Fibroblast of villous mesenchyme (primary cell): ENCODE measurements around the gene GALNT5. TPM values are rescaled to one million over a fixed set of nuclear protein-coding genes. Genes with fewer than 3 reads are reported as not detected.
"Not testable (repeated sequence)": the region's sequence is repeated elsewhere in the genome, so short reads cannot be mapped to it uniquely, and the experiment has no call there.

Experiments used
- DNase-seq: peaks from one replicate; pipeline ENCODE4 v3.0.0-alpha.2; 2010; ENCODE audit warnings: low read depth
- H3K4me3 ChIP-seq: 2 replicates; pipeline ENCODE4 v1.5.1; 2011; ENCODE audit warnings: low read depth, mild to moderate bottlenecking, low read length
- total RNA-seq: library from RNA; depleted of rRNA; stranded (reverse); fragments of >200 nt; gene quantifications from 2 replicates; pipeline ENCODE4 v1.2.3, GENCODE V29; 2012
- TF ChIP-seq, protein P1 (sequence below): IDR thresholded peaks from 2 replicates; pipeline ENCODE4 v1.5.1; 2012; ENCODE audit warnings: low read depth, mild to moderate bottlenecking, low read length; ENCODE audit not compliant: insufficient read depth

GALNT5 gene
- total RNA-seq, 1 donor = 17.3 TPM

DNA sequence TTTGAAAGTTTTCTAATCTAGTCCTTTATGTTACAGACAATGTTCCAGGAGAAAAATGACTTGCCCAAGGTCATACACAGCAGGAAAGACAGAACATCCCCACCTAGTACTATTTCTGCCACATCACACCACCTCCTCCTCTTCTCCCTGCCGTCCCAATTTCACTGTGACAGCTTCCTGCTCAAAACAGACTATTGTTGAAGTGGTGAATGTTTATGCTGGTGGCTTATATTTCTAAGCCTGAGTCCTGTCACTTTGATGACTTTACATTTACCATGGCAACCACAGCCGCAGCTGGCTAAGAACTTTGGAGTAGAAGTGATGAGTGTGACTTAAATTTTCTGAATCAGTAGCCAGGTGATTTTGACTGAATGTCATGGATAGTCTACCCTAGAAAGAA is 10.0 kb downstream of the GALNT5 start:
- DNase-seq = no peak
- H3K4me3 ChIP-seq = no peak overlapping the region
- TF ChIP-seq, protein P1, sequence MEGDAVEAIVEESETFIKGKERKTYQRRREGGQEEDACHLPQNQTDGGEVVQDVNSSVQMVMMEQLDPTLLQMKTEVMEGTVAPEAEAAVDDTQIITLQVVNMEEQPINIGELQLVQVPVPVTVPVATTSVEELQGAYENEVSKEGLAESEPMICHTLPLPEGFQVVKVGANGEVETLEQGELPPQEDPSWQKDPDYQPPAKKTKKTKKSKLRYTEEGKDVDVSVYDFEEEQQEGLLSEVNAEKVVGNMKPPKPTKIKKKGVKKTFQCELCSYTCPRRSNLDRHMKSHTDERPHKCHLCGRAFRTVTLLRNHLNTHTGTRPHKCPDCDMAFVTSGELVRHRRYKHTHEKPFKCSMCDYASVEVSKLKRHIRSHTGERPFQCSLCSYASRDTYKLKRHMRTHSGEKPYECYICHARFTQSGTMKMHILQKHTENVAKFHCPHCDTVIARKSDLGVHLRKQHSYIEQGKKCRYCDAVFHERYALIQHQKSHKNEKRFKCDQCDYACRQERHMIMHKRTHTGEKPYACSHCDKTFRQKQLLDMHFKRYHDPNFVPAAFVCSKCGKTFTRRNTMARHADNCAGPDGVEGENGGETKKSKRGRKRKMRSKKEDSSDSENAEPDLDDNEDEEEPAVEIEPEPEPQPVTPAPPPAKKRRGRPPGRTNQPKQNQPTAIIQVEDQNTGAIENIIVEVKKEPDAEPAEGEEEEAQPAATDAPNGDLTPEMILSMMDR = no peak

DNA sequence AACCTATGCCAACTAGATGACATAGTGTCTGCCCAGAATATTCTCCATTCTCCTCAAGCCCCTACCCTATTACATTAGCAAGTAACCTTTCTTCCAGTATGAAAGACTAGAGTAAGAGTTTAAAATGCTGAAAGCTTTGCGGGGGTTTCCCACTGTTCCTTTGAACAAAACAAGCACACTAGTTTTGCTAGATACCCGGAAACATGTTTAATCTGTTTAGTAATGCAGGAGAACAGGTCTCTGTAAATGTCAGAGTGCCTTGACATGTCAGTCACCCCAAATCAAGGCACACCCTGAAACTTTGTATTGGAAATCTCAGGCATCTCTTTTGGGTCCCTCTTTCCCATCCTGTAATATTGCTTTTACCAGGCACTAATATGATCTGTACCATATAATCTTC is 11.6 kb downstream of the GALNT5 start:
- DNase-seq = no peak
- no peak overlapping the region for H3K4me3 ChIP-seq
- TF ChIP-seq, protein P1 = no peak

DNA sequence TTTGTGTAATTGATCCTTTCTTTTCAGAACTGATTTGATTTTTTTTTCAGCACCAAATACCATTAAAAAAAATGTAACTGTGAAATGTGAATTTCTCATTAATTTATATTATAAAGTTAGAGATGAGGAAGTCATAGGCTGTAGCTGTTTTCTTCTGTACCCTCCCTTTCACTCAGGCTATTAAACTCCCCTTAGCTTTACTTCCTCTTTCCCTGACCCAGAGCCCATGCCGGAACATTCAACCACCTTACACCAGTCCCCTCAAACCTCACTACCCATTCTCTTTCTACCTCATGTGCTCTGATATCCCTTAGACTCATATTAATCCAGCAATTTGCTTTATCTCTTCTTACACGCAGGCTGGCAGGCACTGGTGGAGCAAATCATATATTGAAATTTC is 12.4 kb downstream of the GALNT5 start:
- no peak overlapping the region for H3K4me3 ChIP-seq
- no peak for DNase-seq
- TF ChIP-seq, protein P1 = no peak

DNA sequence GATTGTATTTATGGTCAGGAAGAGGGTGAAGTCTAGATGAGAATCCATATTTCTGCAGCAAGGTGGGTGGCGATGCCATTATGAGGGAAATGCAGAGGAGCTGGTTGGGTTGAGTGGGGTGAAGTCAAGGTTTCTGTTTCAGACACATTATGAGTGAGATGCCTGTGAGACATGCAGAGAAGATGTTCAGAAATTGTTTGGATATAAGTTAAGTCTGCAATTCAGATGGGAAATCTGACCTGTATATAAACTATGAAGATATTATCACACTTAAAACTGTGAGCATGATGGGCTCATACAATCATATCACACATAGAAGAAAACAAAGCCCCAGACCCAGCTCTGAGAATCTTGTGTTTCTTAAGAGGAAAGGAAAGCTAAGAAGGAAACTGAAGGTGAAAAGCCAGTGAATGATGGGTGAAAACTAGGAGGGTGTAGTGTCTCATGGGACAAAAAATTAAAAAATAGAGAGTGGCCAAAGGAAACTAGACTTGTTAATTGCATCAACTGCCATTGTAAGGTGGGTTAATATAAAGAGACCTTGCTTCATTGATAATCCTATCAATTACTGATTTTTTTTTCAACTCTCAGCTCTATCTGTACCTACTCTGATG is 14.2 kb downstream of the GALNT5 start:
- TF ChIP-seq, protein P1 = no peak
- H3K4me3 ChIP-seq = no peak overlapping the region
- DNase-seq = no peak

DNA sequence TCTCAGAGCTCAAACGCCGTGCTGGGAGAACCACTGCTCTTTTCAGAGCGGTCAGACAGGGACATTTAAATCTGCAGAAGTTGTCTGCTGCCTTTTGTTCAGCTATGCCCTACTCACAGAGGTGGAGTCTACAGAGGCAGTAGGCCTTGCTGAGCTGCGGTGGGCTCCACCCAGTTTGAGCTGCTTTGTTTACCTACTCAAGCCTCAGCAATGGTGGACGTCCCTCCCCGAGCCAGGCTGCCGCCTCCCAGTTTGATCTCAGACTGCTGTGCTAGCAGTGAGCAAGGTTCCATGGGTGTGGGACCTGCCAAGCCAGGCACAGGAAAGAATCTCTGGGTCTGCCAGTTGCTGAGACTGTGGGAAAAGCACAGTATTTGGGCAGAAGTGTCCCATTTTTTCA is 21.8 kb downstream of the GALNT5 start:
- not testable (repeated sequence) for DNase-seq

DNA sequence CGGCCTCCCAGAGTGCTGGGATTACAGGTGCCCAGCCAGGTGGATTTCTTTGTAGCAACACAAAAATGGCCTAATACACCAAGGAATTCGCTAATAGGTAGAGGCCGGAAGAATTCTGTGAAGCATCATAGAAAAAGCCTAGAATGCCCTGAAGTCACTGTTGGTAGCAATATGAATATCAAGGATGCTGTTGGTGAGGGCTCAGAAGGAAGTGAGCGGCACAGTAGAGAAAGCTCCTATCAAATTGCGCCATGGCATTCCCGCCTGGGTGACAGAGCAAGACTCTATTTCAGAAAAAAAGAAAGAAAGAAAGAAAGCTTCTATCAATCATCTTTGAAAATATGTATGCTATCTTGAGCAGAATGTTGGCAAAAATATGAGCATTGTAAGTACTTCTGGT is 23.8 kb downstream of the GALNT5 start:
- TF ChIP-seq, protein P1 = no peak
- no peak overlapping the region for H3K4me3 ChIP-seq
- no peak for DNase-seq

More for the DNA sequence above, 21.8 kb downstream of the GALNT5 start:
- H3K4me3 ChIP-seq = not testable (repeated sequence)

DNA sequence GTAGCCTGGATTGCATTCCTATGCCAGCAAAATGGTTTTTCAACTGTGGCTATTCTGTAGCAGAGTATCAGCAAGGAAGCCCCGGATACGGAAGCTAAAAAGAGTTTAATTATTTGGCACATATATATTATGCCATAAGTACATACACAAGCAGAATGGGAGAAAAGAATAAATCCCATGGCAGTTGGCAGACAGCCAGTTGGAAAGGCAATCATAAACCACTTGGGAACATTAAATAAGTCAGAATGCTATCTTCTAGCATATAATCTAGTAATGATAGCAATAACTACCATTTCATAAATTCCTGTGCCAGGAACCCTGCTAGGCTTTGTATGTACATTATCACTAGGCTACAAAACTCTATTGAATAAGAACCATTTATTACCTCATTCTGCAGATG is 26.0 kb downstream of the GALNT5 start:
- TF ChIP-seq, protein P1 = no peak
- DNase-seq = no peak
- no peak overlapping the region for H3K4me3 ChIP-seq
